Endothelial cell of umbilical vein (primary cell): ENCODE data around the gene AGRP. TPM values are rescaled to one million over a fixed set of nuclear protein-coding genes. Genes with fewer than 3 reads are reported as not detected.

Experiments used
- BruUV-seq: library from RNA; stranded (reverse); fragments of 400-500 nt; replicated peaks from 2 replicates; lab custom pipeline; 2021; lab: Mats Ljungman, UMichigan
- CTCF ChIA-PET: fragments of 300-600, 350-600 bp; sonication (Branson Sonifier 250); formaldehyde crosslinking; loops from one replicate; lab custom pipeline; 2021; ENCODE audit warnings: antibody characterized with exemption, inconsistent platforms; lab: Charles Lee
- POLR2A ChIA-PET: fragments of 300-600, 350-600 bp; sonication (Branson Sonifier 250); formaldehyde crosslinking; loops from one replicate; lab custom pipeline; 2021; ENCODE audit warnings: antibody characterized with exemption, inconsistent platforms; lab: Charles Lee
- DNase-seq: peaks from one replicate; pipeline ENCODE4 v3.0.0-alpha.2; 2011; ENCODE audit warnings: low read depth, low spot score
- FAIRE-seq: peaks from 2 replicates; lab custom pipeline; 2011; peaks lifted over from hg19 to GRCh38; lab: Jason Lieb, UNC
- H2AFZ ChIP-seq: 2 replicates; pipeline ENCODE4 v1.6.0; 2012; ENCODE audit warnings: low read depth, low read length, control low read depth, inconsistent platforms
- H3K27ac ChIP-seq: 2 replicates; pipeline ENCODE4 v1.5.1; 2011; ENCODE audit warnings: low read depth, mild to moderate bottlenecking, control low read depth, low read length, moderate library complexity; ENCODE audit not compliant: insufficient read depth
- H3K27me3 ChIP-seq, 2 experiments: 2 replicates each; pipeline versions ENCODE4 v1.6.0 to v1.6.1; 2011; ENCODE audit warnings: low read length in 2 of 2, mixed read lengths in 1 of 2; ENCODE audit not compliant: control insufficient read depth in 2 of 2, insufficient read depth in 2 of 2
- H3K36me3 ChIP-seq, 2 experiments: 2 replicates in 1 of 2; 3 replicates in 1 of 2; pipeline ENCODE4 v1.5.1; 2011; ENCODE audit warnings: low read length in 2 of 2, mild to moderate bottlenecking in 1 of 2, moderate library complexity in 1 of 2; ENCODE audit not compliant: control insufficient read depth in 2 of 2, insufficient read depth in 2 of 2; ENCODE audit errors: extremely low read depth in 1 of 2
- H3K4me1 ChIP-seq: 3 replicates; pipeline ENCODE4 v1.5.1; 2011; ENCODE audit warnings: mild to moderate bottlenecking, low read length; ENCODE audit not compliant: control insufficient read depth, insufficient read depth; ENCODE audit errors: extremely low read depth
- H3K4me2 ChIP-seq: 2 replicates; pipeline ENCODE4 v1.6.1; 2011; ENCODE audit warnings: low read length, control low read depth, mixed read lengths; ENCODE audit not compliant: insufficient read depth
- H3K4me3 ChIP-seq, 3 experiments: fragments of 200-600 bp in 1 of 3; sonication (generic), shearing (Covaris generic) in 1 of 3; replicated peaks in 1 of 3; 2 replicates each; pipeline ENCODE4 v1.5.1; 2011 to 2016; ENCODE audit warnings: control low read depth in 3 of 3, low read length in 3 of 3, mild to moderate bottlenecking in 2 of 3, inconsistent platforms in 1 of 3, low read depth in 1 of 3, moderate library complexity in 1 of 3; ENCODE audit not compliant: insufficient read depth in 1 of 3
- H3K79me2 ChIP-seq: 2 replicates; pipeline ENCODE4 v1.6.0; 2012; ENCODE audit warnings: low read length, inconsistent platforms; ENCODE audit not compliant: control insufficient read depth, insufficient read depth
- H3K9ac ChIP-seq: replicated peaks from 2 replicates; pipeline ENCODE3; 2011; ENCODE audit warnings: low read length, control low read depth; ENCODE audit not compliant: insufficient read depth; ENCODE audit errors: extremely low read depth
- H3K9me1 ChIP-seq: replicated peaks from 3 replicates; pipeline ENCODE4 v1.6.0; 2011; ENCODE audit warnings: mild to moderate bottlenecking, low read length; ENCODE audit not compliant: control insufficient read depth, insufficient read depth; ENCODE audit errors: extremely low read depth
- H3K9me3 ChIP-seq: replicated peaks from 2 replicates; pipeline ENCODE4 v1.5.1; 2012; ENCODE audit warnings: low read length, inconsistent platforms; ENCODE audit not compliant: control insufficient read depth, insufficient read depth
- H4K20me1 ChIP-seq: replicated peaks from 2 replicates; pipeline ENCODE3; 2011; ENCODE audit warnings: mild to moderate bottlenecking, low read length; ENCODE audit not compliant: control insufficient read depth, insufficient read depth; ENCODE audit errors: extremely low read depth
- EZH2 ChIP-seq: IDR thresholded peaks from 2 replicates; pipeline ENCODE4 v1.6.1; 2012; ENCODE audit warnings: borderline replicate concordance, low read depth, mild to moderate bottlenecking, moderate library complexity, low read length, inconsistent platforms; ENCODE audit not compliant: severe bottlenecking
- FOS ChIP-seq: IDR thresholded peaks from 2 replicates; pipeline ENCODE4 v1.6.1; 2011; ENCODE audit warnings: mild to moderate bottlenecking, low read length, moderate library complexity, borderline replicate concordance; ENCODE audit not compliant: insufficient read depth
- GATA2 ChIP-seq: IDR thresholded peaks from 2 replicates; pipeline ENCODE4 v1.7.0; 2011; ENCODE audit warnings: low read depth, mild to moderate bottlenecking, moderate library complexity, mixed read lengths, low read length; ENCODE audit not compliant: insufficient read length, insufficient read depth
- JUN ChIP-seq: IDR thresholded peaks from 2 replicates; pipeline ENCODE4 v1.6.1; 2011; ENCODE audit warnings: borderline replicate concordance, low read depth; ENCODE audit not compliant: insufficient read length, insufficient read depth
- MYC ChIP-seq: IDR thresholded peaks from one replicate; pipeline ENCODE4 v1.6.1; 2011; ENCODE audit warnings: mild to moderate bottlenecking, low read depth, low read length
- POLR2A ChIP-seq: IDR thresholded peaks from 2 replicates; pipeline ENCODE4 v1.6.1; 2012; ENCODE audit warnings: low read depth, mild to moderate bottlenecking, control low read depth, low read length
- POLR2AphosphoS5 ChIP-seq: IDR thresholded peaks from 2 replicates; pipeline ENCODE4 v1.6.1; 2012; ENCODE audit warnings: low read depth, mild to moderate bottlenecking, control low read depth, low read length, moderate library complexity; ENCODE audit not compliant: insufficient read depth
- dilution Hi-C: fragments of 300-500 bp; cut with MboI; formaldehyde crosslinking; loops from one replicate; pipeline ENCODE4 v1.15.0; 2019; ENCODE audit warnings: low sequenced_read_pairs; ENCODE audit not compliant: extremely low pct_ligation_motif_present
- intact Hi-C: fragments of 100-400 bp; cut with micrococcal nuclease; formaldehyde crosslinking; loops from one replicate; pipeline ENCODE4 v1.10.0; 2022
- polyA plus RNA-seq, 4 experiments: library from polyadenylated mRNA; depleted of rRNA in 3 of 4; stranded (reverse) in 3 of 4; unstranded in 1 of 4; fragments of >200 nt; gene quantifications; 2 replicates each; pipeline versions ENCODE4 v1.2.1 to v1.2.3, GENCODE V29; 2011 to 2012; ENCODE audit warnings: missing spikeins in 1 of 4
- total RNA-seq: library from RNA; stranded (reverse); gene quantifications from 2 replicates; pipeline ENCODE4 v1.2.3, GENCODE V29; 2021
- TF ChIP-seq, protein P1 (sequence below), 2 donors: IDR thresholded peaks; 1 replicate in 1 of 2; 2 replicates in 1 of 2; pipeline ENCODE4 v1.5.1; 2011; ENCODE audit warnings: low read length in 2 of 2, mild to moderate bottlenecking in 2 of 2, moderate library complexity in 2 of 2, control low read depth in 1 of 2, inconsistent platforms in 1 of 2, low read depth in 1 of 2; ENCODE audit not compliant: insufficient read depth in 1 of 2; ENCODE audit errors: extremely low read depth in 1 of 2
- TF ChIP-seq, protein P2 (sequence below): IDR thresholded peaks from 2 replicates; pipeline ENCODE4 v1.6.1; 2011; ENCODE audit not compliant: insufficient read depth, insufficient read length

AGRP gene
- total and polyA plus RNA-seq, 2 donors (not counting 3 experiments of a cell fraction or from before 2014, with no cell fraction given): not detected

DNA sequence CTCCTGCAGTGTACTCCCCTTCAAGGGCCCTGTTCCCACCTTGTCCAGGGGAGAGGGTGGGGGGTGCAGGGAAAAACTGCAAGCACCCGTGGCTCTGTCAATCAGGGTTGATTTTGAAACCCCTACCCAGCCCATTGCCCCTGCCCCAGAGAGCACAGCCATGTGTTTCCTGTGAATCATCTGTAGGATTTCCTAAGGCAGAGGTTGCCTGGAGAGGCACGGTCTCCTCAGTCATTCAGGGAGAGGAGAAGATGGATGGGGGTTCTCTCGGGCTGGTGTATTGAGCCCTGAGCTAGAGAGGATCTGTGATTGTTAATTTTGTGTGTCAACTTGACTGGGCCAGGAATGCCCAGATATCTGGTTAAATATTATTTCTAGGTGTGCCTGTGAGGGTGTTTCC is 3.5 kb upstream of the AGRP start:
- BruUV-seq: no TSS peak
- Histone ChIP-seq H3K79me2 (no peaks in the 10 kb centered on the region), H3K4me2 (peak overlapping the region; percentile 27), H2AFZ (peak overlapping the region; percentile 42), H3K9me3 (no peaks in the 10 kb centered on the region), H3K27ac (peak overlapping the region; percentile 29), H3K9ac (no peak overlapping the region), H3K4me1 (peaks cover 22% of the 10 kb centered on the region), H3K27me3 (no peaks in the 10 kb centered on the region), H3K4me3 (no peak overlapping the region), H4K20me1 (no peaks in the 10 kb centered on the region), H3K36me3 (no peaks in the 10 kb centered on the region), H3K9me1 (no peaks in the 10 kb centered on the region)
- dilution Hi-C loops: no loop called here
- DNase-seq: peak; percentile 71
- ChIA-PET CTCF (interaction anchor here (1.4 to 12.4 kb wide), 3 partner anchors 27 to 51 kb away, joined by 4 to 247 read pairs (median 28); no protein-coding TSS in a partner anchor), POLR2A (no interaction called here)
- FAIRE-seq: peak; percentile 83
- no peak for TF ChIP-seq EZH2
- TF ChIP-seq, protein P1, sequence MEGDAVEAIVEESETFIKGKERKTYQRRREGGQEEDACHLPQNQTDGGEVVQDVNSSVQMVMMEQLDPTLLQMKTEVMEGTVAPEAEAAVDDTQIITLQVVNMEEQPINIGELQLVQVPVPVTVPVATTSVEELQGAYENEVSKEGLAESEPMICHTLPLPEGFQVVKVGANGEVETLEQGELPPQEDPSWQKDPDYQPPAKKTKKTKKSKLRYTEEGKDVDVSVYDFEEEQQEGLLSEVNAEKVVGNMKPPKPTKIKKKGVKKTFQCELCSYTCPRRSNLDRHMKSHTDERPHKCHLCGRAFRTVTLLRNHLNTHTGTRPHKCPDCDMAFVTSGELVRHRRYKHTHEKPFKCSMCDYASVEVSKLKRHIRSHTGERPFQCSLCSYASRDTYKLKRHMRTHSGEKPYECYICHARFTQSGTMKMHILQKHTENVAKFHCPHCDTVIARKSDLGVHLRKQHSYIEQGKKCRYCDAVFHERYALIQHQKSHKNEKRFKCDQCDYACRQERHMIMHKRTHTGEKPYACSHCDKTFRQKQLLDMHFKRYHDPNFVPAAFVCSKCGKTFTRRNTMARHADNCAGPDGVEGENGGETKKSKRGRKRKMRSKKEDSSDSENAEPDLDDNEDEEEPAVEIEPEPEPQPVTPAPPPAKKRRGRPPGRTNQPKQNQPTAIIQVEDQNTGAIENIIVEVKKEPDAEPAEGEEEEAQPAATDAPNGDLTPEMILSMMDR (IDR thresholded peaks at IDR 0.05; ENCODE audit: extremely low read depth in 1 of 2, insufficient read depth in 1 of 2, low read depth in 1 of 2, low read length in 2 of 2): no peak
- TF ChIP-seq JUN: peak; percentile 43
- TF ChIP-seq, protein P2, sequence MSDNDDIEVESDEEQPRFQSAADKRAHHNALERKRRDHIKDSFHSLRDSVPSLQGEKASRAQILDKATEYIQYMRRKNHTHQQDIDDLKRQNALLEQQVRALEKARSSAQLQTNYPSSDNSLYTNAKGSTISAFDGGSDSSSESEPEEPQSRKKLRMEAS: no peak
- no peak for TF ChIP-seq GATA2
- peak; percentile 73 for TF ChIP-seq FOS
- TF ChIP-seq POLR2AphosphoS5: peak; percentile 74
- TF ChIP-seq POLR2A: peak; percentile 61
- no peak for TF ChIP-seq MYC
- intact Hi-C loops: no loop called here
